GM21737 (cell line): Measurements from ENCODE around the gene NUP98.
"Not testable (repeated sequence)": the region's sequence is repeated elsewhere in the genome, so short reads cannot be mapped to it uniquely, and the experiment has no call there.

Source experiments
- ATAC-seq: cut with Tn5 transposase; IDR thresholded peaks from one replicate; pipeline ENCODE4 v1.9.1; 2021; ENCODE audit warnings: mild to moderate bottlenecking, moderate library complexity; ENCODE audit not compliant: unreplicated experiment

Gene NUP98

GRCh38 chr11:3802011-3802790 is 4.8 kb upstream of the NUP98 start:
- no peak for ATAC-seq

DNA sequence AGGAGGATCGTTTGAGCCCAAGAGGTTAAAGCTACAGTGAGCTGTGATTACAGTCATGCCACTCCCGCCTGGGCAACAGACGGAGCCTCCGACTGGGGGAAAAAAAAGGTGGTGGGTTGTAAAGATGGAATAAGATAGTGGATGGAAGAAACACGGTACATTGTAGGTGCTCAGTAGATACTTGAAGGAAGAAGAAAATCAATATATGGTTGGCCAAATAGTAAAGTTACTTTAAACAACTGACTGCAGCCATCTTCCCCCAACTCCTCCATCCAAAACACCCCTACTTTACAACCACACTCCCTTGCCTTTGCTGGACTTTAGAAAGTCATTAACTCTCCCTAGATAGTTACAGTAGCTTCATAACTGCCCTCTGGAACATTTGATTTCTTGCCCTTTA is 2.5 kb upstream of the NUP98 start:
- ATAC-seq = no peak

GRCh38 chr11:3799143-3799542 is 1.8 kb upstream of the NUP98 start:
- no peak for ATAC-seq

DNA sequence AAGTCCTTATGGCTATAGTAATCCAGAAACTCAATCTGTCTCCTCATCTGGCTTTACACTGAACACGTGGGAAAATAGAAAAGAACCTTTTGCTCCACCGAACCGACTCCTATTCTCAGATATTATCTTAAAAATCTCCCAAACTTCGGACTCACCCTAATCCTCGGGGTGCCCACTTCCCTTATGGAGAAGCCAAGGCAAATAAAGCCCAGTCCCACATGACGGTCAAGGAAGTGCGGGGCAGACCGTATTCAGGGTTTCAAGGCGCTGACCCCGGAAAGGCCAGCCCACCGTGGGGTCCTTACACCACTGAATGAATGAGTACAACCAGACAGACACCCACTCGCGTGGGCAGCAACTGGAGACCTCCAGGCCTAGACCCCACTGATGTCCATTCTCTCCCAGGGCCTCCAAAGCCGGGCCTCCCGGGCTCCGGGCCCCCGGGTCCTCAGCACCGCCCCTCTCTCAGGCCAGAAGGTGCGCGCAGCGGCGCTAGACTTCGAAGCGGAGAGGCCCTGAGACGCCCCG is 489 bp downstream of the NUP98 start:
- ATAC-seq = peak; percentile 22

GRCh38 chr11:3796346-3796745 is 1.0 kb downstream of the NUP98 start:
- ATAC-seq = no peak

GRCh38 chr11:3796002-3796311 is 1.4 kb downstream of the NUP98 start:
- ATAC-seq = no peak

DNA sequence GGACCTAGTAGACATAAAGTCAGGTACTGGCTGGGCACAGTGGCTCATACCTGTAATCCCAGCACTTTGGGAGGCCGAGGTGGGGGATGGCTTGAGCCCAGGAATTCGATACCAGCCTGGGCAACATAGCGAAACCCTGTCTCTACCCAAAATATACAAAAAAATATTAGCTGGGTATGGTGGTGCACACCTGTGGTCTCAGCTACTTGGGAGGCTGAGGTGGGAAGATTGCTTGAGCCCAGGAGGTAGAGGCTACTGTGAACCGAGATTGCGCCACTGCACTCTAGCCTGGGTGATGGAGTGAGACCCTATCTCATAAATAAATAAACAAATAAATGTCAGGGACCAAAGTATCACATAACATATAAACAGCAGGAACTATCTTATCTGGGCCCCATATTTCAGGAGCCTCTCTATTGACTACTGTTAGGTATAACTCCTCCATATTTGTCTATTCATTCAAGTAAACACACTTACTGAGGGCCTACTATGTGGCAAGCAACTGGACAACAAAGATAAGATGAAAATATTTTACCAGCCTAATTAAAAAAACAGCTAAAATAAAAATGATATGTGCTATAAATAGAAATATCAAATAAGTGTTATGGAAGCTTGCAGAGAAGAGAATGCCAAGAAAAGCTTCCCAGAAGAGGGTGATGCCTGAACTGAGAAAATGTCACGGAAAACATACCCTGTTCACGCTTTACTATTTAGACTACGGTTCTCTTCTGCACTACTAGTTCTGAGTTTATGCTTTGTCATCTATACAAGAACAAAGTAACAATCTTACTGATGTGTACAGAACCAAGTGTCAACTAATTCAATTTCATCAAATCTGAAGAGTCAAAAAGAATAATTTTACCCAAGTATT is 2.0 kb downstream of the NUP98 start:
- no peak for ATAC-seq

GRCh38 chr11:3794387-3794786 is 3.0 kb downstream of the NUP98 start:
- not testable (repeated sequence) for ATAC-seq

DNA sequence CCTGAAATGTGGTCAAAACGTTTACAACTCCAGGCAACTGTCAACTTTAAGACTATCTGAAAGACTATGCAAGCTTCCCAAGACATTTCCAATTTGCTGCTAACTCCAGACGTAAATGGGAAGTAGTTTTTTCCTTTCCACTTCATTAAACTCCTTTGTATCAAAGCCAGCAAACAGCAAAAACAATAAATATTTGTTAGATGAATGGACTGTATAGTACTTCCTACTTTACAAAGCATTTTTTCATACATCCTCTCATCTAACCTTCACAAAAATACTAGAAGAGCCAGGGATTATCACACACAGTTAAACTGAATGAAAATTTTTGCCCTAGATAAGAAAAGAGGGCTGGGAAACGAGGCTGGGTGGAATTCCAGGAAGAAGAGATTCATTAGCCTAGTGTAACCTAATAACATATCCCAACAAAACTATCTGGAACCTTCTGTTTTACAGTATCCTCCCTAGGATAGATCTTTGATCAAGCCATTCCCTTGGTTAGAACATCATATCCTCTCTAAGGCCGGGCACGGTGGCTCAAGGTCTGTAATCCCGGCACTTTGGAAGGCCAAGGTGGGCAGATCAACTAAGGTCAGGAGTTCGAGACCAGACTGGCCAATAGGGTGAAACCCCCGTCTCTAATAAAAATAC is 10.4 kb downstream of the NUP98 start:
- ATAC-seq = no peak

- no peak for ATAC-seq
Observed at GRCh38 chr11:3783611-3784010, 13.7 kb downstream of the NUP98 start.

GRCh38 chr11:3782963-3783362 is 14.4 kb downstream of the NUP98 start:
- ATAC-seq = no peak

DNA sequence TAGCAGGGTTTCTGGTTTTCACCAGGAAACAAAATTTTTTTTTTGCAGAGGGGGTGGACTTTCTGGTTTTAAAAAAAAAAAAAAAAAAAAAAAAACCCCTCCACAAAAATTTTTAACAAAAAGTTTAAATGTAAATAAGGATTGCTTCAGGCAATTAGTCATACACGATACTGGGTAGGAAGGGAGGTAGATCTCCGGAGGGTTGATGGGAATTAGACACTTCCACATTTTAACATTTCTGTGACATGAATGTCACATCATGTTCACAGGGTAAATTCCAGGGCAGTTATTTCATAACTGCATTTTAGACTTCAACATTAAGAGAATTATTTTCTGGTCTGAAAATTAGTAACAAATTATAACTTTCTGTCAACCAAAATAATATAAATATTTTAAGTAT is 15.9 kb downstream of the NUP98 start:
- no peak for ATAC-seq

DNA sequence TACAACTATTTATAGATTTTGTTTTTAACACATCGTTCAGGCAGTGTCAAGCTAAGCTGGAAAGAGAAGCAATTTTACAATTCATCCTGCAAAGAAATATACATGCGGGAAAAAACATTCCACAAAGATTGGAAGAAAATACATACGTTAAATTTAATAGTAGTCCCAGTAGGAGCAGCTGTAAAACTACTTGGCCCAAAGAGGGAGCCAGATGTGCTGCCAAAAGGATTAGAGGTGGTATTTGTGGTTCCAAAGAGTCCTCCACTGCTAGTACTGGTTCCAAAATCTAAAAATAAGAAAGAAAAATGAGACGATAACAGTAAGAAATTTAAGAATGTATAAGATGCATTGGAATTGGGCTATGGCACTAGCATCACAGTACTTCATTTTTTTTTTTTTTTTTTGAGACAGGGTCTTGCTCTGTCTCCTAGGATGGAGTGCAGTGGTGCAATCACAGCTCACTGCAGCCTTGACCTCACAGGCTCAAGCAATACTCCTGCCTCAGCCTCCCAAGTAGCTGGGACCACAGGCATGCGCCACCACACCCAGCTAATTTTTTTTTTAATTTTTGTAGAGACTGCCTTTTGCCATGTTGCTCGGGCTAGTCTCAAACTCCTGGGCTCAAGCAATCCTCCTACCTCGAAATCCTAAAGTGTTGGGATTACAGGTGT is 21.5 kb downstream of the NUP98 start:
- no peak for ATAC-seq

DNA sequence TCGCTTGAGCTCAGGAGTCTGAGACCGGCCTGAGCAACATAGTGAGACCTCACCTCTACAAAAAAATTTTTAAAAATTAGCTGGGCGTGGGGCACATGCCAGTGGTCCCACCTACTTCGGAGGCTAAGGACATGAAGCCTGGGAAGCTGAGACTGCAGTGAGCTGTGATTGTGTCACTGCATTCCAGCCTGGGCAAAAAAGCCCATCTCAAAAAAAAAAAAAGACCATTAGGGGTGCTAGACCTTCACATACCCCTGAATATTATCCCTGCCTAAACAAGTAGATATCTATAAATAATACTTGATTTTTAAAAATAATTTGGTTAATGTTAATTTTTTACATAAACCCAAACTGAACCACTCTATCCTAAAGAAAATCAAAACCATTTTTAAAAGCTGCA is 24.2 kb downstream of the NUP98 start:
- ATAC-seq = no peak

DNA sequence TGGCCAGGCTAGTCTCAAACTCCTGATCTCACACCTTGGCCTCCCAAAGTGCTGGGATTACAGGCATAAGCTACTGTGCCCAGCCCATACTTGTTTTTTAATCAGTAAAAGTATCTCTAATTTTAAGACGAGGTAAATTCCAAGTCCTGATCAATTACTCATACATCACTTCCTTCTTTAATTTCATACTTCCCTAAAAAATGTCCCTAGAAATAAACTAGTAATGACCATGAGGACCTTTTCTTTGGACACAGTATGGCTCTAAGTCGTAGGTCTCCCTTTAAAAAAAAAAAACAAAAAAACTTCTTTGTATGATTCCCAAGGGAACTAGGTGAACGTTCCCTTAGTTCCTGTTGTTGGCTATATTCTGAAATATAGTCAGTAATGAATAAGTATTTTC is 29.8 kb downstream of the NUP98 start:
- no peak for ATAC-seq

- ATAC-seq = not testable (repeated sequence)
Observed at GRCh38 chr11:3766836-3767235, 30.5 kb downstream of the NUP98 start.

GRCh38 chr11:3764266-3764665 is 33.1 kb downstream of the NUP98 start:
- no peak for ATAC-seq

- ATAC-seq = no peak
Observed at GRCh38 chr11:3755151-3755550, 42.2 kb downstream of the NUP98 start.

DNA sequence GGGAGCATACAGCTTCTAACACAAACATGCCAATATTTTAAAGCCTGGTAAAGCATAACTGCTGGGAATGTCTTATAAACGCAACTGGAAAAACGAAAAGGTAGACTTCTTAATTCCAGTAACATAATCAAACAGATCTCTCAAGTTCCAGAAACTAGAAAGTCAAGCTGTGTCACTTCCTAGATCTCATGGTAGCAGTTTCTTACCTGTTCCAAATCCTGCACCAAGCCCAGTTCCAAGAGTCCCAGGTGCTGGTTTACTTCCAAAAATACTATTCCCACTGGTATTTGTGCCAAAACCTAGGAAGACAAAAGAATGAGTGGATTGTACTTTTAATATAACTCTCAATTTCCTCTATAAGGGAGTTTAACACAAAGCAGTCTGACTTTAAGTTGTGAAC is 44.2 kb downstream of the NUP98 start:
- no peak for ATAC-seq

- ATAC-seq = no peak
Observed at GRCh38 chr11:3747704-3748103, 49.6 kb downstream of the NUP98 start.

DNA sequence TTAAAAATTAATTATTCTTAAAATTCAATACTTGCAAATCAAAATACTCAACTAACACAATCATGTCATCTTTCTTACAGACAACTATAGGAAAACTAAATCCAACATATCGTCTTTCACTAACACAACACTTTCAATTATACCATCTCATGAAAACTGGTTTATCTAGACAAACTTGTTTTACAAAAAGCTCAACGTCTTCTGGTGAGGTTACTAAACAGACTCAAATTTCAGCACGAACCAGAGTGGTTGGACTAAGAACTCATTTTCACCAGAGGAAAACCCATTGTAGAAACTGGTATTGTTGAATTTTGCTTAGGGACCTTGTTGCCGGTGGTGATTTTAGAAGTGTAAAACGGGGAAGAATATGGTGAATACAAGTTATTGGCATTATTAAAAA is 52.2 kb downstream of the NUP98 start:
- no peak for ATAC-seq
